DND-41 (cell line): ENCODE measurements around the gene CDK13.
A peak's percentile ranks its signal among the peaks of the same experiment; 100 is the strongest.

Source experiments
- EZH2 ChIP-seq: IDR thresholded peaks from 3 replicates; pipeline ENCODE4 v1.6.1; 2012; ENCODE audit warnings: borderline replicate concordance, low read depth, mild to moderate bottlenecking, moderate library complexity, low read length, inconsistent platforms; ENCODE audit not compliant: severe bottlenecking
- TF ChIP-seq, protein P1 (sequence below): IDR thresholded peaks from 2 replicates; pipeline ENCODE4 v1.5.1; 2012; ENCODE audit warnings: borderline replicate concordance, low read length, moderate library complexity, mild to moderate bottlenecking; ENCODE audit not compliant: poor library complexity, severe bottlenecking; ENCODE audit errors: extremely low read depth

GRCh38 chr7:39948956-39949928, 814 bp upstream of the CDK13 start:
- no peak for TF ChIP-seq EZH2
- TF ChIP-seq, protein P1, sequence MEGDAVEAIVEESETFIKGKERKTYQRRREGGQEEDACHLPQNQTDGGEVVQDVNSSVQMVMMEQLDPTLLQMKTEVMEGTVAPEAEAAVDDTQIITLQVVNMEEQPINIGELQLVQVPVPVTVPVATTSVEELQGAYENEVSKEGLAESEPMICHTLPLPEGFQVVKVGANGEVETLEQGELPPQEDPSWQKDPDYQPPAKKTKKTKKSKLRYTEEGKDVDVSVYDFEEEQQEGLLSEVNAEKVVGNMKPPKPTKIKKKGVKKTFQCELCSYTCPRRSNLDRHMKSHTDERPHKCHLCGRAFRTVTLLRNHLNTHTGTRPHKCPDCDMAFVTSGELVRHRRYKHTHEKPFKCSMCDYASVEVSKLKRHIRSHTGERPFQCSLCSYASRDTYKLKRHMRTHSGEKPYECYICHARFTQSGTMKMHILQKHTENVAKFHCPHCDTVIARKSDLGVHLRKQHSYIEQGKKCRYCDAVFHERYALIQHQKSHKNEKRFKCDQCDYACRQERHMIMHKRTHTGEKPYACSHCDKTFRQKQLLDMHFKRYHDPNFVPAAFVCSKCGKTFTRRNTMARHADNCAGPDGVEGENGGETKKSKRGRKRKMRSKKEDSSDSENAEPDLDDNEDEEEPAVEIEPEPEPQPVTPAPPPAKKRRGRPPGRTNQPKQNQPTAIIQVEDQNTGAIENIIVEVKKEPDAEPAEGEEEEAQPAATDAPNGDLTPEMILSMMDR = peak; percentile 17
